ENCODE measurements around the gene VCAM1.

DNA sequence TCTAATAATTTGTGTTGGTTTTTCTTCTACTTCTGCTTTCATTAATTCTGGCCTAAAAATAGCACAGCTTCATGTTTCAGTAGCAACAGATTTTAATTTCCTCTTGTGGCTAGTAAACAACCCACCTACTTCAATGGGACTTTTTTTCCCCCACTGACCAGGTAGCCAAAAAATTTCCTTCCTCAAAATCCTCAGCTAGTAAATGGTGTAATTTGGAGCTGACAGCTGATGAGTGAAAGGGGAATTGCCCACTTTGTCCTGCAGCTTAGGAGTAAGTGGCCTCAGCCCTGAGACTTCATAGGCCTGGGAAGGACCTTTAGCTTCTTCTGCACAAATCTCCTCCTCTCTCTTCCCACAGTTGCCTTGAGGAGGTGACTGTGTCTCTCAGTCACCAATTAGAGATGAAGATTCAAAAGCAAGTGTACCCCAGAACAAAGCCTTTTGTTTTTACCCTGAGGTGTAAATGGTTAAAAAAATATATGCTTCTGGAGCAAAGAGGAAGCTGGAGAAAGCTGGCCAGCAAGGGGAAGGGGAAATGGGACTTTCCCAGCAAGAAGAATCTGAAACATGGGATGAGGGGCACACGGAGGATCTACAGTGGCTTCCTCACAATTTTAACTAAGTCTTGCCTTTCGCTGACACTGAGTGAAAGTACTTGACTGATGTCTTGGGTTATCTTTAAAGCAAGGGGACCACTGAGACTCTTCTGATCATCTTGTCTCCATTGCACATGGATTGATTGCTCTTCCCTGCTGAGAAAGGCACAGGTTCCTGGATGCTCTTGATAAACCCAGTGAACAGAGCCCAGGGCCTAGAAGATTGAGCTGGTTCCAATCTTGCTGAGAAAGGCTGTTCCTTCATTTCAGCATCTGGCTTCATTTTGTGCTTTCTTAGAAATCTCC, 35.8 kb upstream of the VCAM1 start:
- no peak for TF ChIP-seq TEAD1 (CRISPR knock-in tag; IDR thresholded peaks at IDR 0.05)
- TF ChIP-seq, protein P1, sequence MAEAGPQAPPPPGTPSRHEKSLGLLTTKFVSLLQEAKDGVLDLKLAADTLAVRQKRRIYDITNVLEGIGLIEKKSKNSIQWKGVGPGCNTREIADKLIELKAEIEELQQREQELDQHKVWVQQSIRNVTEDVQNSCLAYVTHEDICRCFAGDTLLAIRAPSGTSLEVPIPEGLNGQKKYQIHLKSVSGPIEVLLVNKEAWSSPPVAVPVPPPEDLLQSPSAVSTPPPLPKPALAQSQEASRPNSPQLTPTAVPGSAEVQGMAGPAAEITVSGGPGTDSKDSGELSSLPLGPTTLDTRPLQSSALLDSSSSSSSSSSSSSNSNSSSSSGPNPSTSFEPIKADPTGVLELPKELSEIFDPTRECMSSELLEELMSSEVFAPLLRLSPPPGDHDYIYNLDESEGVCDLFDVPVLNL (CRISPR knock-in tag; IDR thresholded peaks at IDR 0.05; ENCODE audit: borderline replicate concordance, low read depth): no peak
- no peak for TF ChIP-seq ZNF671 (CRISPR knock-in tag; IDR thresholded peaks at IDR 0.05)
- no peak for TF ChIP-seq GTF2I (CRISPR knock-in tag; conservative IDR thresholded peaks at IDR 0.05)
- TF ChIP-seq, protein P2, sequence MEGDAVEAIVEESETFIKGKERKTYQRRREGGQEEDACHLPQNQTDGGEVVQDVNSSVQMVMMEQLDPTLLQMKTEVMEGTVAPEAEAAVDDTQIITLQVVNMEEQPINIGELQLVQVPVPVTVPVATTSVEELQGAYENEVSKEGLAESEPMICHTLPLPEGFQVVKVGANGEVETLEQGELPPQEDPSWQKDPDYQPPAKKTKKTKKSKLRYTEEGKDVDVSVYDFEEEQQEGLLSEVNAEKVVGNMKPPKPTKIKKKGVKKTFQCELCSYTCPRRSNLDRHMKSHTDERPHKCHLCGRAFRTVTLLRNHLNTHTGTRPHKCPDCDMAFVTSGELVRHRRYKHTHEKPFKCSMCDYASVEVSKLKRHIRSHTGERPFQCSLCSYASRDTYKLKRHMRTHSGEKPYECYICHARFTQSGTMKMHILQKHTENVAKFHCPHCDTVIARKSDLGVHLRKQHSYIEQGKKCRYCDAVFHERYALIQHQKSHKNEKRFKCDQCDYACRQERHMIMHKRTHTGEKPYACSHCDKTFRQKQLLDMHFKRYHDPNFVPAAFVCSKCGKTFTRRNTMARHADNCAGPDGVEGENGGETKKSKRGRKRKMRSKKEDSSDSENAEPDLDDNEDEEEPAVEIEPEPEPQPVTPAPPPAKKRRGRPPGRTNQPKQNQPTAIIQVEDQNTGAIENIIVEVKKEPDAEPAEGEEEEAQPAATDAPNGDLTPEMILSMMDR (IDR thresholded peaks at IDR 0.05): no peak
- no peak for TF ChIP-seq NR2C2 (CRISPR knock-in tag; IDR thresholded peaks at IDR 0.05)
